Activated CD8-positive, alpha-beta memory T cell treated with anti-CD3 and anti-CD28 coated beads, Interleukin-2, amount 50 U/mL, for 1 hour (primary cell): ENCODE data around the gene PSME4.
"Not testable (repeated sequence)": the region's sequence is repeated elsewhere in the genome, so short reads cannot be mapped to it uniquely, and the experiment has no call there.

ENCODE experiments used
- DNase-seq: peaks from one replicate; pipeline ENCODE4 v3.0.0-alpha.2; 2020; ENCODE audit errors: extremely low read depth

The PSME4 gene

DNA sequence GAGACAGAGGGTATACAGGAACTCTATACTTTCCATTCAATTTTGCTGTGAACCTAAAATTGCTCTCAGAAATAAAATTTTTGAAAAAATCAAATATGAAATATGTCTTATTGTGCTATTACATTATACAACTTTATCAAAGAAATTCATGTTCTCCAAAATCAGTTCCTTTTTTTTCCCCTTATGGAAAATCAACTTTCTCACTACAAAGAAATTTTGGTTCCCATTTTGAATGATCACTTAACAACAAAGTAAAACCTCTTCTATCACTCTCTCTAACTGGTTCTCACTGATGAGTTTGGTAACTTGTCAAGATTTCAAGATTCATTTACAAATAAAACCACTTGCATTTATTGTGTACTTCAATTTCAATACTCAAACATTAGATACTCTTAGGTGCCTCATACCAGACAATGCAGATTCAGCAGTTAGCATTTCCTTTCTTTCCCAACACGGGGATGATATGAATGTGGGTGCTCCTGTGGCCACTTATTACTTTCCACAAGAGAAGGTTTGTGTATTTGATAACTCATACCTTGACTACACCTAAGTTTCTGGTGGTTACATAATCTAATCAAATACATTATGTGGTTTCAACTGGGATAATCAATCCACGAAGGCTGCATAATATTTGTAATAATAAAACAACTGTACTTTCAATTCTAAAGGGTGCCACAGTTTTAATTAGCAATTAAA, 6.4 kb downstream of the PSME4 start:
- DNase-seq, result no peak

GRCh38 chr2:53961478-53962216, 9.1 kb downstream of the PSME4 start:
- DNase-seq, result not testable (repeated sequence)

- DNase-seq, result no peak
Measured at GRCh38 chr2:53960476-53960875, 10.3 kb downstream of the PSME4 start.

- no peak for DNase-seq
Measured at GRCh38 chr2:53958443-53958842, 12.3 kb downstream of the PSME4 start.

GRCh38 chr2:53952519-53952918, 18.3 kb downstream of the PSME4 start:
- no peak for DNase-seq

GRCh38 chr2:53949457-53949856, 21.3 kb downstream of the PSME4 start:
- no peak for DNase-seq

DNA sequence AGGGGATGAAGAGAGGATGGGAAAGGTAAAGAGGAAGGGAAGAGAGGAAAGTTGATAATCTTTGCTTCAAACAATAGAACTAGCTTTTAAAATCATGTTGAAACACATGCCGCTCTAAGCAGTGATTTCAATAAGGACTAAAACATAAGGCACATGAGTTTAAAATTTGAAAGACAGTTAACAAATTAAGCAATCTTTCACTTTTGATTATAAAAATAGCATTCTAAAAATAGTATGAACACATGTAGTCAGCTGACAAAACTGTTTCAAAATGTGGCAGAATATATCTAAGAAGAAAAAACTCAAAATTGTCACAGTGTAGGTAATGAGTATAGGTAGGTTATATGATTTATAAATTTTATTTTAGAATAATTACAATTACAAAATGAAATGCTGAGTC, 25.3 kb downstream of the PSME4 start:
- no peak for DNase-seq

DNA sequence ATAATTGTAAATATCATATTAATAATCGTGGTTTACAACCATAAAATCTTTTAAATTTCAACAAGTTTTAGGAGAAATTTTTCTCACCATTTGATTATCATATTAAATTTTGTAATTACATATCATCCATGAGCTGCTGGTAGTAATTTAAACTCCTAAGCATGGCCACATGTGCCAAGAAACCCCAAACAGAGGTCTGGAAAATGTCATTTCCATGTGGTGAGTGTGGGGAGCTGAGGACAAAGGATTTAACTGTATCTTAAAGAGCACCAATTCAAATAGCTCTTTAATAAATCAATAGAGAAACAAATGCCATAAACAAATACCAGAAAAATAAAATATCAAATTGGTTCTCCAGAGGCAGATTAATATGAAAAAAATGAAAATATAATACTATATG, 26.3 kb downstream of the PSME4 start:
- no peak for DNase-seq

DNA sequence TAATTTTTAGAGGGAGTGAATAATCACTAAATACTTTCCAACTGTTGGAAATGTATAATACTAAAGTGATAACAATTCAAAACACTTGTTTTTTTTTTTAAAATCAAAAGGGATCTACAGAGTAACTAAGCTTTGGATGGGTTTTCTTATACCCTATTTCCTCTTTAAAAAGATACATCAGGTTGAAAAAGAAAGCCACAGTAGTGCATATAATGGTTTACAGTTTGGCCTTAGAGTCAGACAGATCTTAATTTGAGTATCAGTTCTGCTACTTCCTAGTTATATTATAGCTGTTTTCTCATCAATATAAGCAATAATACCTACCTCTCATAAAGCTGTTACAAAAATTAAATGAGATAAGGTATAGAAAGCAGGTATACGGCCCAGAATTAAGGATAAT, 28.5 kb downstream of the PSME4 start:
- DNase-seq, result no peak

DNA sequence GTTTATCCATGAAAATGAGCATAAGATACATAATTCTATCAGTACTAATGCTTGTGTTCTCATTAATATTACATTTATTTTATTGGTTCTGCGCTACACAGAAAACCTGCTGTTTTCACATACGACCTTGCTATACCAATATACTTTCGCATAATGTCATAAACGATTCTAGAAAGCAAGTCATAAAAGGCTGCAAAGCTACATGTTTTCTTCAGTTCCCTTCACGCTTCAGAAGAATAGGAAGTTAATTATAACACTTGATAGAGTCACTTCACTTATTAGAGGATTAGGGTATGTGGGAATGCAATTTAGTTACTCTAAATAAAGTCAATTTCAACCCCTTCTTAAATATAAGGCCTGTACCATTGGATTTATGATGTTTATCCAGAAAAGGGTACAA, 29.0 kb downstream of the PSME4 start:
- DNase-seq, result no peak

- DNase-seq, result no peak
Measured at GRCh38 chr2:53939656-53940055, 31.1 kb downstream of the PSME4 start.

DNA sequence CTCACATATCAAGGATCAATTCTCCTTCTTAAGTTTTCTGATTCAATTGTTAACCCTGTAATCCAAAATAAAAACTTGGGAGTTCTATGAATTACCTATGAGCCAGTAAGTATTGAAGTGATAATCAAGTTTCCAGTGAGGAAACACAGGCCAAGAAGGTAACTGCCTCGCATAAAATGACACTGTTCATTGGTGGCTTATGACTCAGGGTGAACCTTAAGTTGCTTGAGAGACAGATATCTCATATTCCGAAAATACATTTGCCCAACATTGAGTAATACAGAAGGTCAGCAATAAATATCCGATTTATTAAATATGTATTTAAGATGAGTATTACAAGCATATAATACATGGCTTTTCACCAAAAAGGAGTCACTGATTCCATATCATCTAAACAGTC, 31.9 kb downstream of the PSME4 start:
- DNase-seq, result no peak

- no peak for DNase-seq
Measured at GRCh38 chr2:53933329-53933728, 37.5 kb downstream of the PSME4 start.

GRCh38 chr2:53926321-53926720, 44.5 kb downstream of the PSME4 start:
- not testable (repeated sequence) for DNase-seq

- DNase-seq, result no peak
Measured at GRCh38 chr2:53913721-53914120, 57.1 kb downstream of the PSME4 start.

GRCh38 chr2:53911434-53912189, 59.2 kb downstream of the PSME4 start:
- no peak for DNase-seq

DNA sequence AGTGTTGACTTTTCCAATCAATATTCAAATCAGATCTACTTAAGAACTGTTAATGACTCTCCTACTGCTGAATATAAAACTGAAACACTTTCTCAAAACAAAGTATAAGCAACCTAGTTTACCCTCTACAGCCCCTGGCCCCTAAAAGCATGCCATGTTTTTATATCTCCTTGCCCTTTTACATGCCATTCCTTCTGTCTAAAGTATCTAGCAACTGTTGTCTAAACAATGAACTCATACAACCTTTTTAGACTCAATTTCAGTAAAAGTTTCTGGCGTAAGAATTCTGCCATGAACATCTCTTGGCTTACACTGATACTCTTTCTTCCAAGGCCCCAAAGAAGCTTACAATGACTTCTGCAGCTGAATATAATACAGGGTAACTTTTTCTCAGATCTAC, 63.2 kb downstream of the PSME4 start:
- no peak for DNase-seq

DNA sequence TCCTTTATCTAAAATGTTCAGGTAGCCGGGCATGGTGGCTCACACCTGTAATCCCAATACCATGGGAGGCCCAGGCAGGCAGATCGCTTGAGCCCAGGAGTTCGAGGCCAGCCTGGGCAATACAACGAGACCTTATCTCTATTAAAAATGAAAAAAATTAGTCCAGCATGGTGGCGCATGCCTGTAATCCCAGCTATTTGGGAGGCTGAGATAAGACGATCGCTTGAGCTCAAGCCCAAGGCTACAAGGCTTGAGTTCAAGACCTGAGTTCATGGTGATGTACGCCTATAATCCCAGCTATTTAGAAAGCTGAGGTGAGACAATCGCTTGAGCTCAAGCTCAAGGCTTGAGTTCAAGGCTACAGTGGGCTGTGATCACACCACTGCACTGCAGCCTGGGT, 65.4 kb downstream of the PSME4 start:
- DNase-seq, result no peak

GRCh38 chr2:53903011-53903410, 67.8 kb downstream of the PSME4 start:
- DNase-seq, result no peak

DNA sequence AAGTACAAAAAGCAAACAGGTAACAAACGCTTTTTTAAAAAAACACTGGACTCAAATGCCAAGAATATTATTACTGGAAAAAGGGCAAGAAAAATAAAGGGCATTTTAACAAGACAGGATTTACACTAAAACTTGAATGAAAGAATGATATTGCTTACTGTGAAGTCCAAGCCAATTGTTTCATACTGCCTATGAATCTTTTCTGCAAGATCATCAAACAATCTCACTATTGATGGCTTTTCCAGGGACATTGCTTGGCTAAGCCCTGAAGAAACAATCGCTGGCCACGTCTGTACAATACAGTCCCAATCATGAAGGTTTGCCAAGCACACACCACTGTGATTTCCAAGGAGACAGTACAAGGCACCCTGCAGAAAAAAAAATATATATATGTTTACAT, 69.6 kb downstream of the PSME4 start:
- no peak for DNase-seq

DNA sequence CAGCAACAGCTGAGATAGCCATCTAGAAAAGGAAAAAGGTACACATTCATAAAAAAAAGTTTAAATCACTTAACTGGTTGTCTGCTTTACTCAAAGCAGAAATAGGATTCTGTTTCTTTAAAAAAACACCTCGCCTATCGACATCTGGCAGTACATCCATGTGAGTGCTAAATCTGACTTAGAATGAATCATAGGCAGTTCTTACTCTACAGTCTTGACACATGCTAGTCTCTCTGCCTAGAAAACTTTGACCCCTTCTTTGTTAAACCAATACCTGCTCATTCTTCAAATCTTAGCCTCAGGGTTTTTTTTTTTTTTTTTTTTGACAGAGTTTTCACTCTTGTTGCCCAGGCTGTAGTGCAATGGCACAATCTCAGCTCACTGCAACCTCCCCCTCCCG, 73.9 kb downstream of the PSME4 start:
- DNase-seq, result no peak

GRCh38 chr2:53886406-53887280, 84.2 kb downstream of the PSME4 start:
- no peak for DNase-seq
